GM18520 (cell line): ENCODE measurements around the gene SUMF1.
"Not testable (repeated sequence)": the region's sequence is repeated elsewhere in the genome, so short reads cannot be mapped to it uniquely, and the experiment has no call there.

Source experiments
- ATAC-seq: cut with Tn5 transposase; IDR thresholded peaks from one replicate; pipeline ENCODE4 v1.9.1; 2021; ENCODE audit not compliant: unreplicated experiment

Gene SUMF1

DNA sequence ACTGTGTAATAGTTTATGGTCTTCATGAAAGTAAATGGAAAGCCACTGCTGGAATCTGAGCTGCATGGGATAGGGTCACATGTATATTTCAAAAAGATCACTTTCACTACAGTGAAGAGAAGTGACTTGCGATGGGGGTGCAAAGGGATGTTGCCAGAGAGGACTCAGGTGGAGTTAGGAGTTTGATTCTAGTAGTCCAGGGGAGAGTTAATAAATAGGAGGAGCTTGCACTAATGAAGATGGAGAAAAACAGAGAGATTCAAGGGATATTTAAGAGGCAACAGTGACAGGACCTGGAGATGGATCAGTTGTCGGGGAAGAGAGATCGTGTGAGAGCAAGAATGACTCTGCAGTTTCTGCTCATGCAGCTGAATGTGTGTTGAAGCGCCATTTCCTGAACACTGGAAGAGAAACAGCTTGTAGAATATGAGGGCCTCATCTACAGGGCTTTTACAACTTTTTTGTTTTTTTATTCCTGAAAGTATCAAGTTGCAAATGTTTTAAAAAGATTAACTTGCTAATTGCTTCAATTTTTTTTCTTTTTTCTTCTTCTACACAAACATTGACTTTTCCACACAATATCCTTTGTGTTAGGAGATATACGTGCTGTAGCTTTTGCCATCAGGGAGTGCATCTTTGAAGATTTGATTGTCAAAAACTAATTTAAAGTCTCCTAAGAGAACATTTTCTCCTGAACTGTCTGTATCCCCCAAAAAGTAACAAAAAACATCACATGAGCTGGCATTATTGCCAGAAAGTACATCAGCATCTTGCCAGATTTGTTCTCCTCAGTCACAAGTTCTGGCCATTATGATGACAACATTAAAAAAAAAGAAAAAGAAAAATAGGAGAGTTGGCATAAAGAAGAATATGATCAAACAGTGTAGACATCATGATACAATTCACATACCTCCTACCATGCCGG is 126.4 kb downstream of the SUMF1 start:
- no peak for ATAC-seq

- no peak for ATAC-seq
These were observed 127.0 kb downstream of the SUMF1 start for GRCh38 chr3:4340077-4340410.

DNA sequence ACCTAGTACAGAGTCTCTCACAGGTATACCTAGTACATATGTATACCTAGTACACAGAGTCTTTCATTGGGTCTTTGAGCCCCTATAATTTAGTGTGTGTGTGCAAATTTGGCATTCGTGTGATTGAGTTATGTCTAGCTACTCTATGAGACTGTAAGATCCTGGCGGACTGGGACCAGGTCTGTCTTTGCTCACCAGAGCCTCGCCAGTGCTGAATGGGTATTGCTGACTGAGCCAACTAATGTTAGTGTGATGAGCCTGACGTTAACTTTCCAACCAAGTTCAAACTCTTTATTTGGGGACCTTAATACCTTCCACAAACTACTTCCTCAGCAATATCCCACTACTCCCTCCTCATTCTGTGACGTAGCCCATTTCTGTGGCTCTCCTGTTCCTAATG is 128.3 kb downstream of the SUMF1 start:
- no peak for ATAC-seq

GRCh38 chr3:4336850-4337546 is 130.1 kb downstream of the SUMF1 start:
- ATAC-seq: no peak

DNA sequence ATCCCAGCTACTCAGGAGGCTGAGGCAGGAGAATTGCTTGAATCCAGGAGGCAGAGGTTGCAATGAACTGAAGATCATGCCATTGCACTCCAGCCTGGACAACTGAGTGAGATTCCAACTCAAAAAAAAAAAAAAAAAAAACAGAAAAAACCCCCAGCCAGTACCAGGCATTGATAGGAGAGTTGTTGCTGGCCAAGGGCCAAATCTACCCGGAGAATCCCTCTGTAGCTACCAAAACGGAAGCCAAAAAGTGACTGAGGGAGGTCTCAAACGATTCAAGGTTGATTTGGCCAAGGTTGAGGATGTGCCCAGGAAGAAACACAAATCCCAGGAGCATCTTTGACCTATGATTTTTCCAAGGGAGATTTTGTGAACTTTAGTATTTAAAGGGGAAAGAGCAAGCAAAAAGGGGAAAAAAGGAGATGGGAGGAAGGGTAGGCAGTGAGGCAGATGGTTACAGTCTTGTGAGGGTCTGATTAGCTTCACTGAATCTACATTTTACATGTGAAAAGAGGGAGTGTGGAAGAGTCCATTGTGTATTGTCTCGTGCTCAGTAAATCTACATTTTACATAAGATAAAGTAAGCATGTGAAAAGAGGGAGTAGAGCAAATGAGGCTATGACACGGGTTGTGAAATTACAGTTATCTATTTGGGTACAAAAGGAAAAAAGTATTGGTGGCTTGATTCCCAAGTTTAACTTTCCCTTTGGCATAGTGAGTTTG is 131.1 kb downstream of the SUMF1 start:
- ATAC-seq: no peak

DNA sequence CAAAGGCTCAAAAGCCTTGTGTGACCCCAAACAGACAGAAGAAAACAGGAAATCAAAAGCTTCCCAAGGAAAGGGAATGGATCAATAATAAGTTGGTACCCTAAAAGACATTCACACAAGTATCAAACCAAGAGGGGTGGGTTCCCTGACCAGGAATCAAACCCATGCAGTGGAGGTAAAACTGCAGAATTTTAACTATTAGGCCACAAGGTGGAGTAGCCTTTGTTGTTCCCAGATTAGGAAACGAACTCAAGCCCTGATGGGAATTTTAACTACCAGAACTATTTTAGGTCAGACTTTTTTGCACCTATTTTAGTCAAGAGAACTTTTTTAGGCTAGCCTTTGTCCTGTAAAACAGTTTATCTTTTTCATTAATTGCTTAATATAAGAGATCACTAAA is 132.5 kb downstream of the SUMF1 start:
- no peak for ATAC-seq

GRCh38 chr3:4332991-4333390 is 134.1 kb downstream of the SUMF1 start:
- no peak for ATAC-seq

DNA sequence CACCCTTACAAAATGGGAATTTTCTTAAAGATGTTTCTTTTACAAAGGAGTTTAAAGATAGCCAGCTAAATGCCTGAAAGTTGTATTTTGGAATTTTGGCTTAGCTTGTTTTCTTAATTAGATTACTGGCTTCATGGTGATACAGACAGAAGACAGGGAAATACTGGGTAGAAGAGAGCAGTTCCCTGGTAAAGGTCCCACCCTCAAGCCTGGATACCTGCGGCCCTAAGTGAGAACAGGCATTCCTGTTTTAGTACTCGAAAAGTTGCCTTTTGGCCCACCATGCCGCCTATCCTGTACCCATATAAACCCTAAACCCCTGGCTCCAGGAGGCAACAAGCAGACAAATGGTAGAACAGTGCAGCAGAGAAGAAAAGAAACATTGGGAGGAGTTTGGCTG is 134.5 kb downstream of the SUMF1 start:
- no peak for ATAC-seq

DNA sequence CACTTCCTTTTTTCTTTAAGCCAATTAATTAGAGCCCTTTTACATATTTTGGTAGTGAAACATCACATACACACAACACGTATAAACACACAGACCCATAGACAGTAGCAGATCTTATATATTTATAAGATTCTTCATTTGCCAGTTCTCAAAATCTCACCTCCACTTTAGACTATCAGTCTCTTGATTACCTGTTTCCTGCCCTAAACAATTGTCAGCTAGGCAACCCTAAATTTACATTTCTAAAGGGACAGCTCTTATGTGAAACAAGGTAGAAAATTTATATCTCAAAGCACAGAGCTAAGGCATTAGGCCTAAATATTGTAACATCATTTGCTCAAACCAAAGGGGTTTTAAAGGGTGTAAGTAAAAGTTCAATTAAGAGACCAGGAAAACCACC is 135.0 kb downstream of the SUMF1 start:
- ATAC-seq: no peak

- ATAC-seq: not testable (repeated sequence)
These were observed 137.3 kb downstream of the SUMF1 start for GRCh38 chr3:4329806-4330205.

DNA sequence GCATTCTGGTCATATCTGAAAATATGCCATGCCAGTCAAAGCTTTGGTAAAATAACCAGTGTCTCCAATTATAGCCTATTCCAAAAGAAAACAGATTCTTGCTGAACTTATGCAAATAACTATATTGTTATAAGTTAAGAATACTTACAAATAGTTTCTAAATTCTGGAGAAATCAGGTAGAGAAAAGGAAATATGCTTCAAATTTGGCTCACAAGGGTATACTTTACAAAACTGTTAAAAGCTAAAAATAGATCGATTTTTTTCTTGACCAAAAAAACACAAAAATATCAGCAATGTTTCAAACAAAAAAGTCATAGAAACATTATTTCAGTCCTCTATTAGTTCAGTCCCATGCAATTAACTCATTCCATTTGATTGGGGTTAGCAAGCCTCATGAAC is 140.2 kb downstream of the SUMF1 start:
- ATAC-seq: no peak

DNA sequence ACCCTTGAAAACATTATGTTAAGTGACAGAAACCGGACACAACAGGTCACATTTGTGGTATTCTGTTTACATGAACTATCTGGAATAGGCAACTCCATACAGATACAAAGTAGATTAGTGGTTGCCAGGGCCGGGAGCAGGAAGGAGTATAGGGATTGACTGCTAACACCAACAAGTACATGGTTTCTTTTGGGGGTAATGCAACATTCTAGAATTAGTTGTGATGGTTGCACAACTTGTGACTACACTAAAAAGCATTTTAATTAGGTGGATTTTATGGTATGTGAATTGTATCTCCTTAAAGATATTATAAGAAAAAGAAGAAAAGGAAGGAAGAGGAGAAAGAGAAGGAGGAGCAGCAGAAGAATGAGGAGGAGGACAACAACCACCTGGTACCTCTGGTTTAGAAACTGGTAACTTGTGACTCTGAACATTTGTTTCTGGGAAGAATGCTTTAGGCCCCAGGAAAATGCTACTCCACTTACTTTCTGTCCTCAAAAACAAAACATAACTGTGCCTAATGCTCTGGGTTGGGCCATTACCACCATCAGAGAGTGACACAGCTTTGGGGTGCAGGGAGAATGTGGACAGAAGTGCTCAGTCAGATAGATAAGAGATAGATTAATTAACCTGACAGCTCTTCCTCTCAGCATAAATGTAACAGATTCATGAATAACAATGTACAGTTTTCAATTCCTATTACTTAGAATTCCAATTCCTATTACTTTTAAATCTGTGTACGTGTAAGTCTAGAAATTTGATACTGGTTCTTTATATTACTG is 143.6 kb downstream of the SUMF1 start:
- no peak for ATAC-seq

DNA sequence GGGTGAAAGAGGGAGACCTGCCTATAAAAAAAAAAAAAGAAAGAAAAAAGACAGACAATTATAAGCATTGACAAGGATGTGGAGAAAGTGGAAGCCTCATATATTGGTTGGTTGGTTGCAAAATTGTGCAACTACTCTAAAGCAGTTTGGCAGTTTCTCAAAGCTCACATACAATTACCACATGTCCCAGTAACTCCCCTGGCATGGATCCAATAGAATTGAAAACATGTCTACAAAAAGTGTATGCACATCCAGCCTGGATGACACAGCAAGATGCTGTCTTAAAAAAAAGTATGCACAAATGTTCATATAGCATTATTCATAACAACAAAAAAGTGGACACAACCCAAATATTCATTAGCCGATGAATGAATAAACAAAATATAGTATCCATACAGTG is 144.4 kb downstream of the SUMF1 start:
- no peak for ATAC-seq

DNA sequence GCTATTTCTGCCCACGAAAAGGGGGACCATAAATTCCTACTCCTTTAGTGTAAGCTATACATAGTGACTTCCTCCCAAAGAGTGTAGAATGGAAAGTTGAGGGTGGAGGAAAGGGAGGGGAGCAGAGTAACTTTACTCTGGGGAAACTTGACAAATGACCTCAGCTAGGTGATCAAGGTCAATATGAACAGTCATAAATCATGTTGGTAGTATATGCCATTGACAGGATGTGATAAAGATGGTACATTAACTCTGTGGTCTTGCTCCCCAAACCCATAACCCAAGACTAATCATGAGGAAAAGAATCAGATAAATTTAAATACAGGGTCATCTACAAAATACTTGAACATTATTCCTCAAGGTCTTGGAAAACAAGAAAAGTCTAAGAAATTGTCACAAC is 145.3 kb downstream of the SUMF1 start:
- ATAC-seq: no peak

DNA sequence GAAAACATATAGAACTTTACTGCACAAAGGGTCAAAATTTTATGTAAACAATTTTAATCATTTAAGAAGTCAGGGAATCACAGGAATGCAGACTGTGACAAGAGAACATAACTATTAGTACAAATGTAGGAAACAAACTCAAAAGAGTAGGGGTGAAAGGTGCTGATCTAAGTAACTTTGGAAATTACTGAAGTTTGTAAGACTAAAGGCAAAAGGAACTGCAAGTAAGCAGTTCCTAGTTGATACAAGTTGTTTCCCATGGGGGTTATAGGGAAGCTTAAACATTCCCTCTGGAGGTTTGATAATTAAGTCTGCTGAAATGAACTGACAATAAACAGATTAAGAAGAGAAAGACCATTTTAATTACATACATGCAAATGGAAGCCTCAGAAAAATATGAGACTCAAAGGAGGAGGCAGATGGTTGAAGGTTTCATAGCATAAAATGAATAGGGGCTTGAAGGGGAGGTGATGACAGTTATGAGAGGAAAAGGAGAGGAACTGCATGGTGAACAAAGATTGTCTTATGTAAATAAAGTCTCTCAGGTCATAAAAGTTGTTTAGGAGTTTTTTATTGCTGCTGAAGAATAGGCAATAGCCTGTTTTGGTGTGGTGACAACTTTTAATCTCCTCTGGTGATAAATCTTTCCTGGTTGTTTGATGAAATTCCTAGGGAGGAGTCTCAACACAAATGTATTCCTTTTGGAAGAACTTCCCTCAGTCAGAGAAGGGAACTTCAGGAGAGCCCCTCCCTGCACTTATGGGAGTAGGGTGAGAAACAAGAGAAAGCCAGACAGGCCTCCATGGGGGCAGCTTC is 146.8 kb downstream of the SUMF1 start:
- ATAC-seq: no peak

GRCh38 chr3:4314688-4315087 is 152.4 kb downstream of the SUMF1 start:
- no peak for ATAC-seq

- no peak for ATAC-seq
These were observed 153.3 kb downstream of the SUMF1 start for GRCh38 chr3:4313606-4314293.

DNA sequence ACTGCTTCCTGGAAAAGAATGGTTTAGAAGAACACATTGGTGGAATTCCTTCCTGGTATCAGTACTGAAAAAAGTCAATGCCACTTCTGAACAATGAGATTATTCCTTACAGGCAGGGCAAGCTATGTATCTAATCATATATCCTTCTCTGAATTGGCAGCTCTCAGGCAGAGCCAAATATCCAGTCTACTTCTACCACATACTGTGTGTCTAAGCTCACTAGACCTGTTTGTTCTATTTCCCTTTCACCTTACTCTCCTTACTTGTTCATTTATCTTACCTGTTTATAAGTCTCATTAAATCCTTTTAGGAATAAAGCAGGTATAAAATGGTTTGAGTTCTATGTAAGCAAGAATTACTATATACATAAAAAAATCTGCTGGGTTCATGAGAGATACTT is 155.6 kb downstream of the SUMF1 start:
- no peak for ATAC-seq
